OCI-LY1 (cell line): Measurements from ENCODE around the gene P3R3URF.

ENCODE experiments used
- H2AFZ ChIP-seq: fragments of 200-600 bp; sonication (generic), shearing (Covaris generic); 2 replicates; pipeline ENCODE4 v1.6.0; 2014; ENCODE audit warnings: antibody characterized with exemption, mild to moderate bottlenecking, low read length
- H3F3A ChIP-seq: fragments of 200-600 bp; sonication (generic), shearing (Covaris generic); 2 replicates; pipeline ENCODE4 v1.6.0; 2014; ENCODE audit warnings: mild to moderate bottlenecking, antibody characterized with exemption, low read length, moderate library complexity; ENCODE audit not compliant: insufficient read depth
- H3K27ac ChIP-seq: fragments of 200-600 bp; sonication (generic); 2 replicates; pipeline ENCODE4 v1.5.1; 2014; ENCODE audit warnings: low read length, mixed run types, mild to moderate bottlenecking, low read depth; ENCODE audit not compliant: poor library complexity, severe bottlenecking
- H3K27me3 ChIP-seq: fragments of 200-600 bp; sonication (generic); 2 replicates; pipeline ENCODE4 v1.6.0; 2014; ENCODE audit warnings: antibody characterized with exemption, mild to moderate bottlenecking, low read length, moderate library complexity; ENCODE audit not compliant: insufficient read depth
- H3K36me3 ChIP-seq: fragments of 200-600 bp; sonication (generic); 2 replicates; pipeline ENCODE4 v1.6.1; 2014; ENCODE audit warnings: mild to moderate bottlenecking, antibody characterized with exemption, low read length, moderate library complexity, mixed read lengths; ENCODE audit not compliant: insufficient read depth
- H3K4me1 ChIP-seq: fragments of 200-600 bp; sonication (generic); 2 replicates; pipeline ENCODE4 v1.5.1; 2014; ENCODE audit warnings: mild to moderate bottlenecking, low read length, moderate library complexity; ENCODE audit not compliant: insufficient read depth, severe bottlenecking
- H3K4me2 ChIP-seq: fragments of 200-600 bp; sonication (generic), shearing (Covaris generic); 2 replicates; pipeline ENCODE4 v1.6.1; 2014; ENCODE audit warnings: low read length
- H3K4me3 ChIP-seq: fragments of 200-600 bp; sonication (generic); 2 replicates; pipeline ENCODE4 v1.5.1; 2014; ENCODE audit warnings: low read length, low read depth, mild to moderate bottlenecking, mixed read lengths; ENCODE audit not compliant: poor library complexity, severe bottlenecking
- H3K79me2 ChIP-seq: fragments of 200-600 bp; shearing (Covaris generic); 2 replicates; pipeline ENCODE4 v1.6.1; 2016; ENCODE audit warnings: mixed run types, low read length, mixed read lengths; ENCODE audit not compliant: insufficient read depth
- H3K9ac ChIP-seq: fragments of 200-600 bp; sonication (generic), shearing (Covaris generic); 2 replicates; pipeline ENCODE4 v1.6.1; 2014; ENCODE audit warnings: mild to moderate bottlenecking, low read length, mixed read lengths
- H3K9me2 ChIP-seq: fragments of 200-600 bp; sonication (generic), shearing (Covaris generic); 2 replicates; pipeline ENCODE4 v1.6.1; 2014; ENCODE audit warnings: low read depth, mild to moderate bottlenecking, low read length, mixed read lengths
- H3K9me3 ChIP-seq: fragments of 200-600 bp; shearing (Covaris generic); 2 replicates; pipeline ENCODE4 v1.6.1; 2014; ENCODE audit warnings: low read length, mixed read lengths
- H4K20me1 ChIP-seq: fragments of 200-600 bp; sonication (generic), shearing (Covaris generic); 2 replicates; pipeline ENCODE4 v1.6.0; 2016; ENCODE audit warnings: mild to moderate bottlenecking, low read length; ENCODE audit not compliant: insufficient read depth
- EZH2 ChIP-seq: fragments of 200-600 bp; sonication (generic), shearing (Covaris generic); IDR thresholded peaks from 2 replicates; pipeline ENCODE4 v1.8.0; 2017; ENCODE audit warnings: borderline replicate concordance, mixed run types, mild to moderate bottlenecking, antibody characterized with exemption, low read length, moderate library complexity, mixed read lengths
- TF ChIP-seq, protein P1 (sequence below): fragments of 200-600 bp; sonication (generic), shearing (Covaris generic); IDR thresholded peaks from 2 replicates; pipeline ENCODE4 v1.5.1; 2017; ENCODE audit warnings: mild to moderate bottlenecking, antibody characterized with exemption, low read length, moderate library complexity, mixed read lengths

The P3R3URF gene

DNA sequence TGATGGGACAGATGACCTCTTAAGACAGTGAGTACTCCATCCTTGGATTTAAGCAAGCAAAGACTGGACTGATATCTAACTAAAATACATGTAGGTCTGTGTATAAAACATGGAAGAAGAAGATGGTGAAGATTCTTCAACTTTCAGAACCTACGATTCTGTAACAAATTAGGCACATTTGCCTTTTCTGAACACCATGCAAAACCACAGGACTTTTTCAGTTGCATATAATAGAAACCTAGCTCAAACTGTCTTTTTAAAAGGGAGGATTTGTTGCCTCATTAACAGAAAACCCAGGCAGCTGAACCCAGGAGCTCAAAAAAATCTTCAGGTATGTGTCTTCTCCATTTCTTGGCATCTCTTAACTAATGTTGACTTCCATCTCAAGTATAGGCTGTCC lies 16.1 kb downstream of the P3R3URF start:
- Histone ChIP-seq H3K27ac (no peak overlapping the region), H3F3A (no peaks in the 10 kb centered on the region), H2AFZ (no peak overlapping the region), H3K36me3 (no peaks in the 10 kb centered on the region), H4K20me1 (no peaks in the 10 kb centered on the region), H3K9me3 (no peaks in the 10 kb centered on the region), H3K4me1 (no peaks in the 10 kb centered on the region), H3K4me2 (no peak overlapping the region), H3K9ac (no peak overlapping the region), H3K9me2 (no peaks in the 10 kb centered on the region), H3K79me2 (no peaks in the 10 kb centered on the region), H3K27me3 (peaks cover 4% of the 10 kb centered on the region; the same call in 1 of the 2 replicates), H3K4me3 (no peak overlapping the region)
- TF ChIP-seq EZH2 = no peak
- TF ChIP-seq, protein P1, sequence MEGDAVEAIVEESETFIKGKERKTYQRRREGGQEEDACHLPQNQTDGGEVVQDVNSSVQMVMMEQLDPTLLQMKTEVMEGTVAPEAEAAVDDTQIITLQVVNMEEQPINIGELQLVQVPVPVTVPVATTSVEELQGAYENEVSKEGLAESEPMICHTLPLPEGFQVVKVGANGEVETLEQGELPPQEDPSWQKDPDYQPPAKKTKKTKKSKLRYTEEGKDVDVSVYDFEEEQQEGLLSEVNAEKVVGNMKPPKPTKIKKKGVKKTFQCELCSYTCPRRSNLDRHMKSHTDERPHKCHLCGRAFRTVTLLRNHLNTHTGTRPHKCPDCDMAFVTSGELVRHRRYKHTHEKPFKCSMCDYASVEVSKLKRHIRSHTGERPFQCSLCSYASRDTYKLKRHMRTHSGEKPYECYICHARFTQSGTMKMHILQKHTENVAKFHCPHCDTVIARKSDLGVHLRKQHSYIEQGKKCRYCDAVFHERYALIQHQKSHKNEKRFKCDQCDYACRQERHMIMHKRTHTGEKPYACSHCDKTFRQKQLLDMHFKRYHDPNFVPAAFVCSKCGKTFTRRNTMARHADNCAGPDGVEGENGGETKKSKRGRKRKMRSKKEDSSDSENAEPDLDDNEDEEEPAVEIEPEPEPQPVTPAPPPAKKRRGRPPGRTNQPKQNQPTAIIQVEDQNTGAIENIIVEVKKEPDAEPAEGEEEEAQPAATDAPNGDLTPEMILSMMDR = no peak

DNA sequence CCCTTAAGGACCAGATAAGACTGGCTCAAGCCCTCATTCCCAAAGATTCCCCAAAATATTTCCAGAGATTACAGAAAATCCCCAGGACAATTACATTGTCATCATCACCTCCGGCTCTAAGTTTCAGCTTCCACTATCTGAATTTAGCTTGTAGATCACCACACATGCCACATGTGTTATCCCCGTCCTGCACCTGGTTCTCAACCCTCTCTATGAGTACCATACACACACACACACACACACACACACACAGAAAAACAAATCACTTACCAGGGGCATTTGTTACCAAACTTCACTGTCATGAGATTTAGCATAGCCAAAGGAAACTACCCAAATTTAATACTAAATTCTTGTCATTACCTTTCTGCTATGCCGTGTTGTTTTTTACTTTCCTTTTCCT lies 16.8 kb downstream of the P3R3URF start:
- H3K4me2 ChIP-seq = no peak overlapping the region
- H2AFZ ChIP-seq = no peak overlapping the region
- no peaks in the 10 kb centered on the region for H3K9me2 ChIP-seq
- H3F3A ChIP-seq = no peaks in the 10 kb centered on the region
- TF ChIP-seq, protein P1 = no peak
- no peak for TF ChIP-seq EZH2
- no peaks in the 10 kb centered on the region for H3K4me1 ChIP-seq
- no peak overlapping the region for H3K4me3 ChIP-seq
- H3K27ac ChIP-seq = no peak overlapping the region
- H3K9me3 ChIP-seq = no peaks in the 10 kb centered on the region
- H3K27me3 ChIP-seq = peaks cover 4% of the 10 kb centered on the region; the same call in 1 of the 2 replicates
- no peak overlapping the region for H3K9ac ChIP-seq
- H4K20me1 ChIP-seq = no peaks in the 10 kb centered on the region
- H3K79me2 ChIP-seq = no peaks in the 10 kb centered on the region
- no peaks in the 10 kb centered on the region for H3K36me3 ChIP-seq

DNA sequence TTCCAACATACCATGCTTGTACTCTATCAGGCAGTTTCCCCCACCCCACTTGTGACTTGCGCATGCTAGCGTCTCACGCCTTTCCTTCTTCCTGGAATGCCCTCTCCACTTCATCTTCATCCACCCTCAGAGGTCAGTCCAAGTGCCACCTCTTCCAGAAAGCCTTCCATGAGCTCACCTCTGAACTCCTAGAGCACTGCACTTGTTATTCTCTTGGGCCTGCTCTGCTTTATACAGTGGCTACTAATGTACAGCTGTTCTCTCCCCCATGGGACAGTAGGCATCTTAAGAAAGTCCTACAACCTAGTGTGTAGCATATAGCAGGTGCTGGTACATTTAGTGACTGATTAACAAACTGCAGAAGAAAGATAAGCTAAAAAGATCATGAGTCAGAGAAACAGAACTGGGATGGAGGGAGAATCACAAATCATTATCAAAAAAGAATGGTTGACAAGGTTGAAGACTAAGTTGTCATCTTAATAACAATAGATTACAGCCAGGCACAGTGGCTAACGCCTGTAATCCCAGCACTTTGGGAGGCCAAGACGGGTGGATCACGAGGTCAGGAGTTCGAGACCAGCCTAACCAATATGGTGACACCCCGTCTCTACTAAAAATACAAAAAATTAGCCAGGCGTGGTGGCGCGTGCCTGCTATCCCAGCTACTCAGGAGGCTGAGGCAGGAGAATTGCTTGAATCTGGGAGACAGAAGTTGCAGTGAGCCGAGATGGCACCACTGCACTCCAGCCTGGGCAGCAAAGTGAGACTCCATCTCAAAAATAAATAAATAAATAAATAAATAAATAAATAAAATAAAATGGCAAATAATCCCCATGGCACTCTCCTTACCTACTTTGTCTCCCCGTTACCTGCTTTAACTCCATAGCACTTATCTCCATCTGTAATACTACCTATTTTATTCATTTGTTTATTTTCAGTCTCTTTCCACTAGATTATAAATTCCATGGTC lies 17.7 kb downstream of the P3R3URF start:
- no peaks in the 10 kb centered on the region for H3K9me3 ChIP-seq
- no peaks in the 10 kb centered on the region for H3K36me3 ChIP-seq
- H3K9me2 ChIP-seq = no peaks in the 10 kb centered on the region
- no peaks in the 10 kb centered on the region for H3K4me1 ChIP-seq
- H3K79me2 ChIP-seq = no peaks in the 10 kb centered on the region
- H3F3A ChIP-seq = no peaks in the 10 kb centered on the region
- H3K4me3 ChIP-seq = no peak overlapping the region
- no peaks in the 10 kb centered on the region for H4K20me1 ChIP-seq
- no peak overlapping the region for H2AFZ ChIP-seq
- no peak overlapping the region for H3K9ac ChIP-seq
- no peak overlapping the region for H3K4me2 ChIP-seq
- H3K27ac ChIP-seq = no peak overlapping the region
- TF ChIP-seq EZH2 = no peak
- TF ChIP-seq, protein P1 = no peak
- H3K27me3 ChIP-seq = peaks cover 4% of the 10 kb centered on the region; the same call in 1 of the 2 replicates
